H54 (cell line): ENCODE results near the gene MAP4.
"Not testable (repeated sequence)": the region's sequence is repeated elsewhere in the genome, so short reads cannot be mapped to it uniquely, and the experiment has no call there.

ENCODE experiments used
- DNase-seq: peaks from one replicate; pipeline ENCODE4 v3.0.0; 2011; ENCODE audit warnings: low spot score, mixed read lengths; ENCODE audit not compliant: insufficient read length
- FAIRE-seq: peaks from 3 replicates; lab custom pipeline; 2011; peaks lifted over from hg19 to GRCh38; lab: Jason Lieb, UNC
- POLR2A ChIP-seq: IDR thresholded peaks from 2 replicates; pipeline ENCODE4 v1.6.1; 2011; ENCODE audit warnings: low read depth, mild to moderate bottlenecking, low read length

Gene MAP4

GRCh38 chr3:47888986-47889757 is 127.0 kb downstream of the MAP4 start:
- no peak for DNase-seq
- FAIRE-seq = no peak
- TF ChIP-seq POLR2A = no peak

- not testable (repeated sequence) for DNase-seq, FAIRE-seq
Observed at GRCh38 chr3:47887991-47888390, 128.2 kb downstream of the MAP4 start.

- FAIRE-seq = no peak
- TF ChIP-seq POLR2A = no peak
- no peak for DNase-seq
Observed at GRCh38 chr3:47885168-47885567, 131.0 kb downstream of the MAP4 start.

- FAIRE-seq = no peak
- no peak for DNase-seq
- no peak for TF ChIP-seq POLR2A
Observed at GRCh38 chr3:47884603-47885002, 131.6 kb downstream of the MAP4 start.

- TF ChIP-seq POLR2A = no peak
- DNase-seq = no peak
- FAIRE-seq = no peak
Observed at GRCh38 chr3:47882338-47882737, 133.9 kb downstream of the MAP4 start.

GRCh38 chr3:47877719-47878118 is 138.5 kb downstream of the MAP4 start:
- DNase-seq (no peak), FAIRE-seq (peak; percentile 27)
- no peak for TF ChIP-seq POLR2A

- DNase-seq (no peak), FAIRE-seq (peak; percentile 20)
- TF ChIP-seq POLR2A = no peak
Observed at GRCh38 chr3:47877290-47877689, 138.9 kb downstream of the MAP4 start.

GRCh38 chr3:47874913-47875312 is 141.3 kb downstream of the MAP4 start:
- DNase-seq (no peak), FAIRE-seq (no peak)
- no peak for TF ChIP-seq POLR2A

GRCh38 chr3:47874438-47874837 is 141.8 kb downstream of the MAP4 start:
- DNase-seq (no peak), FAIRE-seq (no peak)
- no peak for TF ChIP-seq POLR2A

GRCh38 chr3:47872916-47873315 is 143.3 kb downstream of the MAP4 start:
- DNase-seq = no peak
- no peak for FAIRE-seq
- TF ChIP-seq POLR2A = no peak

GRCh38 chr3:47871389-47871788 is 144.8 kb downstream of the MAP4 start:
- no peak for TF ChIP-seq POLR2A
- FAIRE-seq = no peak
- no peak for DNase-seq

GRCh38 chr3:47870702-47871260 is 145.4 kb downstream of the MAP4 start:
- no peak for TF ChIP-seq POLR2A
- FAIRE-seq (no peak), DNase-seq (no peak)

GRCh38 chr3:47870156-47870555 is 146.1 kb downstream of the MAP4 start:
- no peak for TF ChIP-seq POLR2A
- FAIRE-seq (no peak), DNase-seq (no peak)

- no peak for TF ChIP-seq POLR2A
- FAIRE-seq (no peak), DNase-seq (no peak)
Observed at GRCh38 chr3:47868306-47868705, 147.9 kb downstream of the MAP4 start.

GRCh38 chr3:47867451-47868044 is 148.7 kb downstream of the MAP4 start:
- FAIRE-seq = no peak
- no peak for TF ChIP-seq POLR2A

More at GRCh38 chr3:47867451-47868044, 148.7 kb downstream of the MAP4 start:
- DNase-seq = no peak
